DOHH2 (cell line): Measurements from ENCODE around the gene RHCG.

Experiments used
- H3F3A ChIP-seq: fragments of 200-600 bp; sonication (generic), shearing (Covaris generic); 2 replicates; pipeline ENCODE4 v1.6.0; 2016; ENCODE audit warnings: antibody characterized with exemption, mild to moderate bottlenecking; ENCODE audit not compliant: control insufficient read depth, insufficient read depth
- H3K27ac ChIP-seq: fragments of 200-600 bp; sonication (generic); 2 replicates; pipeline ENCODE4 v1.5.1; 2014; ENCODE audit warnings: low read depth, mild to moderate bottlenecking, low read length, moderate library complexity
- H3K27me3 ChIP-seq: fragments of 200-600 bp; sonication (generic); 2 replicates; pipeline ENCODE4 v1.6.1; 2014; ENCODE audit warnings: mild to moderate bottlenecking, low read length, mixed read lengths; ENCODE audit not compliant: control insufficient read depth
- H3K36me3 ChIP-seq: fragments of 200-600 bp; sonication (generic); 2 replicates; pipeline ENCODE4 v1.6.1; 2014; ENCODE audit warnings: mild to moderate bottlenecking, low read length, moderate library complexity, mixed read lengths; ENCODE audit not compliant: control insufficient read depth
- H3K4me1 ChIP-seq: fragments of 200-600 bp; sonication (generic); 2 replicates; pipeline ENCODE4 v1.6.1; 2014; ENCODE audit warnings: mild to moderate bottlenecking, low read length, mixed read lengths; ENCODE audit not compliant: control insufficient read depth
- H3K4me2 ChIP-seq: fragments of 200-600 bp; sonication (generic); 2 replicates; pipeline ENCODE4 v1.6.0; 2014; ENCODE audit warnings: mild to moderate bottlenecking, low read length, moderate library complexity
- H3K4me3 ChIP-seq: fragments of 200-600 bp; sonication (generic); 2 replicates; pipeline ENCODE4 v1.5.1; 2014; ENCODE audit warnings: mild to moderate bottlenecking, low read length, mixed read lengths
- H3K79me2 ChIP-seq: fragments of 200-600 bp; sonication (generic); 2 replicates; pipeline ENCODE4 v1.6.1; 2014; ENCODE audit warnings: mild to moderate bottlenecking, low read length, mixed read lengths; ENCODE audit not compliant: control insufficient read depth
- H3K9me2 ChIP-seq: fragments of 200-600 bp; sonication (generic); replicated peaks from 2 replicates; pipeline ENCODE4 v1.6.1; 2014; ENCODE audit warnings: mild to moderate bottlenecking, low read length, mixed read lengths; ENCODE audit not compliant: control insufficient read depth
- H3K9me3 ChIP-seq: fragments of 200-600 bp; sonication (generic); 2 replicates; pipeline ENCODE4 v1.6.1; 2014; ENCODE audit warnings: antibody characterized with exemption, low read length, mixed read lengths; ENCODE audit not compliant: control insufficient read depth, insufficient read depth
- H4K20me1 ChIP-seq: fragments of 200-600 bp; sonication (generic); 2 replicates; pipeline ENCODE4 v1.6.0; 2014; ENCODE audit warnings: low read depth, mild to moderate bottlenecking, antibody characterized with exemption, low read length, moderate library complexity; ENCODE audit not compliant: control insufficient read depth, insufficient read depth
- EZH2phosphoT487 ChIP-seq: fragments of 200-600 bp; sonication (generic); IDR thresholded peaks from 2 replicates; pipeline ENCODE4 v1.6.1; 2017; ENCODE audit warnings: borderline replicate concordance, mild to moderate bottlenecking, antibody characterized with exemption, low read length, moderate library complexity, mixed read lengths
- TF ChIP-seq, protein P1 (sequence below): fragments of 200-600 bp; sonication (generic); IDR thresholded peaks from one replicate; pipeline ENCODE4 v1.5.1; 2014; ENCODE audit warnings: antibody characterized with exemption, mild to moderate bottlenecking, low read depth, low read length; ENCODE audit not compliant: poor library complexity, severe bottlenecking

The RHCG gene

GRCh38 chr15:89458440-89458839, 37.9 kb downstream of the RHCG start:
- no peaks in the 10 kb centered on the region for H3F3A ChIP-seq
- H3K4me2 ChIP-seq = no peak overlapping the region
- TF ChIP-seq, protein P1, sequence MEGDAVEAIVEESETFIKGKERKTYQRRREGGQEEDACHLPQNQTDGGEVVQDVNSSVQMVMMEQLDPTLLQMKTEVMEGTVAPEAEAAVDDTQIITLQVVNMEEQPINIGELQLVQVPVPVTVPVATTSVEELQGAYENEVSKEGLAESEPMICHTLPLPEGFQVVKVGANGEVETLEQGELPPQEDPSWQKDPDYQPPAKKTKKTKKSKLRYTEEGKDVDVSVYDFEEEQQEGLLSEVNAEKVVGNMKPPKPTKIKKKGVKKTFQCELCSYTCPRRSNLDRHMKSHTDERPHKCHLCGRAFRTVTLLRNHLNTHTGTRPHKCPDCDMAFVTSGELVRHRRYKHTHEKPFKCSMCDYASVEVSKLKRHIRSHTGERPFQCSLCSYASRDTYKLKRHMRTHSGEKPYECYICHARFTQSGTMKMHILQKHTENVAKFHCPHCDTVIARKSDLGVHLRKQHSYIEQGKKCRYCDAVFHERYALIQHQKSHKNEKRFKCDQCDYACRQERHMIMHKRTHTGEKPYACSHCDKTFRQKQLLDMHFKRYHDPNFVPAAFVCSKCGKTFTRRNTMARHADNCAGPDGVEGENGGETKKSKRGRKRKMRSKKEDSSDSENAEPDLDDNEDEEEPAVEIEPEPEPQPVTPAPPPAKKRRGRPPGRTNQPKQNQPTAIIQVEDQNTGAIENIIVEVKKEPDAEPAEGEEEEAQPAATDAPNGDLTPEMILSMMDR = no peak
- TF ChIP-seq EZH2phosphoT487 = no peak
- H3K4me1 ChIP-seq = peaks cover 7% of the 10 kb centered on the region
- H3K4me3 ChIP-seq = no peak overlapping the region
- H3K27me3 ChIP-seq = peaks cover 3% of the 10 kb centered on the region; the same call in 1 of the 2 replicates
- H3K9me3 ChIP-seq = peaks cover 11% of the 10 kb centered on the region
- H3K79me2 ChIP-seq = no peaks in the 10 kb centered on the region
- no peak overlapping the region for H3K27ac ChIP-seq
- no peaks in the 10 kb centered on the region for H3K9me2 ChIP-seq
- H3K36me3 ChIP-seq = peaks cover 4% of the 10 kb centered on the region
- no peaks in the 10 kb centered on the region for H4K20me1 ChIP-seq

DNA sequence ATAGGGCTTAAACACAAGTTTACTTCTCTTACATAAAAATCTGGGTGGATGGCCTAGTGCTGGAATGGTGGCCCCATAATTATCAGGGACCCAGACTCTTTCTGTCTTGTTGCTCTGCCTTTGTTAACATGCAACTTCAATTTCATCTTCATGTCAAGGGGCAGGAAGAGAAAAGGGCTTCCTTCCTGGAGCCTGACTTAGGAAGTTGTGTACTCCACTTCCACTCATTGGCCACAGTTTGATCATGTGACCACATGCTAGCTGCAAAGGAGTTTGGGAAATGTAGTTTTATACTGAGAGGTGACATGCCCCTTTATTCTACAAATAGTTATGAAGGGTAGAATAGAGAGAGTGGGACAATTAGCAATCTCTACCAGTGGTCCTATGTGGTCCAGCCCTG, 39.3 kb downstream of the RHCG start:
- Histone ChIP-seq H3K4me2 (peak overlapping the region; percentile 35), H3K4me3 (peak overlapping the region; percentile 47), H3K27me3 (peaks cover 6% of the 10 kb centered on the region; the same call in 1 of the 2 replicates), H4K20me1 (no peaks in the 10 kb centered on the region), H3K27ac (no peak overlapping the region), H3F3A (no peaks in the 10 kb centered on the region), H3K79me2 (no peaks in the 10 kb centered on the region), H3K9me3 (peaks cover 11% of the 10 kb centered on the region), H3K36me3 (peaks cover 4% of the 10 kb centered on the region), H3K9me2 (no peaks in the 10 kb centered on the region), H3K4me1 (peaks cover 7% of the 10 kb centered on the region)
- TF ChIP-seq EZH2phosphoT487 = no peak

DNA sequence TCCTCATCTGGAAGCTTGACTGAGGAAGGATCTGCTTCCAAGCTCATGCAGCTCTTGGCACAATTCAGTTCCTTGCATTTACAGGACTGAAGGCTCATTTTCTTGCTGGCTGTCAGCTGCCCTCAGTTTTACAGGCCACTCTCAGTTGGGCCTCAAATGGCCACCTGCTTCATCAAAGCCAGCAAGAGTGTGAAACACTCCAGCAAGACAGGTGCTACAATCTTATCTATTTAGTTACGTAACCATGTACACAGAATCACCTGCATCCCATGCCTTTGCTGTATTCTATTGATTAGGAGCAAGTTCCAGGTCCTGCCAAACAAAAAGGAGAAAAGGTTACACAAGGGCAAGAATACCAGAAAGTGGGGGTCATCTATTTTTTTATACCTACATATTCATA, 40.8 kb downstream of the RHCG start:
- Histone ChIP-seq H3K9me2 (no peaks in the 10 kb centered on the region), H3K4me2 (no peak overlapping the region), H3K4me3 (no peak overlapping the region), H3K27me3 (peaks cover 8% of the 10 kb centered on the region), H3K9me3 (peaks cover 11% of the 10 kb centered on the region), H3K27ac (no peak overlapping the region), H4K20me1 (no peaks in the 10 kb centered on the region), H3K79me2 (no peaks in the 10 kb centered on the region), H3K4me1 (peaks cover 7% of the 10 kb centered on the region), H3F3A (no peaks in the 10 kb centered on the region), H3K36me3 (peaks cover 4% of the 10 kb centered on the region)
- TF ChIP-seq, protein P1 = no peak
- TF ChIP-seq EZH2phosphoT487 = no peak

DNA sequence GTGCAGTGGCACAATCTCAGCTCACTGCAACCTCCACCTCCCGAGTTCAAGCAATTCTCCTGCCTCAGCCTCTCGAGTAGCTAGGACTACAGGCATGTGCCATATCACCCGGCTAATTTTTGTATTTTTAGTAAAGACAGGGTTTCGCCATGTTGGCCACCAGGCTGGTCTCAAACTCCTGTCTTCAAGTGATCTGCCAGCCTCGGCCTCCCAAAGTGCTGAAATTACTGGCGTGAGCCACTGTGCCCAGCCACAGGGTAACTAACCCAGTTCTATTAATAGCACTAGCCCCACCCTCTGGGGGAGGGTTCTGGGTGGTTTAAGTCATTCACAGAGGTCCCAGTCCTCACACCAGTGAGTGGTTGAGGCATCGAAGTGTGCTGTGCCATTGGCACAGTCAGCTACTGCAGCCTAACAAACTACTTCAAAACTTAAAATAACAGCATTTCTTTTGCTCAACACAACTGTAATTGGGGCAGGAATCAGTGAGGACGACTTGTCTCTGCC, 44.0 kb downstream of the RHCG start:
- H3K9me2 ChIP-seq = no peaks in the 10 kb centered on the region
- peaks cover 7% of the 10 kb centered on the region for H3K4me1 ChIP-seq
- H3F3A ChIP-seq = no peaks in the 10 kb centered on the region
- peaks cover 4% of the 10 kb centered on the region for H3K36me3 ChIP-seq
- no peak overlapping the region for H3K4me2 ChIP-seq
- H3K4me3 ChIP-seq = no peak overlapping the region
- H3K27ac ChIP-seq = no peak overlapping the region
- no peaks in the 10 kb centered on the region for H4K20me1 ChIP-seq
- H3K79me2 ChIP-seq = no peaks in the 10 kb centered on the region
- peaks cover 8% of the 10 kb centered on the region for H3K27me3 ChIP-seq
- no peak for TF ChIP-seq EZH2phosphoT487
- TF ChIP-seq, protein P1 = no peak
- H3K9me3 ChIP-seq = peaks cover 9% of the 10 kb centered on the region
